Thyroid gland (tissue), 4 donors: ENCODE results near the gene NUDT16L1.
A peak's percentile ranks its signal among the peaks of the same experiment; 100 is the strongest.

Experiments used
- POLR2A ChIP-seq, 2 donors: fragments of 450-650 bp; IDR thresholded peaks; one replicate each; pipeline ENCODE4 v1.6.1; 2017; ENCODE audit warnings: antibody characterized with exemption in 2 of 2, mild to moderate bottlenecking in 2 of 2, moderate library complexity in 1 of 2
- TF ChIP-seq, protein P1 (sequence below), 6 experiments: fragments of 200-600 bp in 3 of 6; fragments of 450-650 bp in 3 of 6; sonication (generic) in 3 of 6; IDR thresholded peaks; one replicate each; pipeline ENCODE4 v1.5.1; 2016 to 2019; ENCODE audit warnings: antibody characterized with exemption in 6 of 6, mild to moderate bottlenecking in 2 of 6, inconsistent platforms in 1 of 6, moderate library complexity in 1 of 6

DNA sequence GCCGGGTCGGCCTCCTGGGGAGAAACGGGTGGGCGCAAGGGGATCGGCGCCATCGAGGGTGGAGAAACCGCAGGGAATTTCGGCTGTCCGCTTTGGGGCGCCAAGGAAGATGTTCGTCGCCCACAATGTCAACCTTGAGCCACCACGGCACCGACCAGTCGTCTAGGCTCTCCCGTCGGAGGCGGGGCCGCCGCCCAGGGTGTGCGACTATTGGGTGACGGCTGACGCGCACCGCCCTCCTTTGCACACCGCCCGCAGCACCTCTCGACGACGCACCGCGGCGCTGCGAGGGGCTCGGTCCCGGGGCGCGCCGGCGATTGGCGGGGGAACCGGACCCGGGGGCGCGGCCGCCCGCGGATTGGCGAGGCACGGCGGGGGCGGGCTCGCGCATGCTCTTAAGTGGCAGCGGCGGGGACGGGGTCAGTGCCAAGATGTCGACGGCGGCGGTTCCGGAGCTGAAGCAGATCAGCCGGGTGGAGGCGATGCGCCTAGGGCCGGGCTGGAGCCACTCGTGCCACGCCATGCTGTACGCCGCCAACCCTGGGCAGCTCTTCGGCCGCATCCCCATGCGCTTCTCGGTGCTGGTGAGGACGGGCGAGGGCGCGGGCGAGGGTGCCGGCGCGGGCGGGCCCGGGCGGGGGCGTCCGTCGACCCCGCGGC is at the start of gene NUDT16L1:
- TF ChIP-seq, protein P1, sequence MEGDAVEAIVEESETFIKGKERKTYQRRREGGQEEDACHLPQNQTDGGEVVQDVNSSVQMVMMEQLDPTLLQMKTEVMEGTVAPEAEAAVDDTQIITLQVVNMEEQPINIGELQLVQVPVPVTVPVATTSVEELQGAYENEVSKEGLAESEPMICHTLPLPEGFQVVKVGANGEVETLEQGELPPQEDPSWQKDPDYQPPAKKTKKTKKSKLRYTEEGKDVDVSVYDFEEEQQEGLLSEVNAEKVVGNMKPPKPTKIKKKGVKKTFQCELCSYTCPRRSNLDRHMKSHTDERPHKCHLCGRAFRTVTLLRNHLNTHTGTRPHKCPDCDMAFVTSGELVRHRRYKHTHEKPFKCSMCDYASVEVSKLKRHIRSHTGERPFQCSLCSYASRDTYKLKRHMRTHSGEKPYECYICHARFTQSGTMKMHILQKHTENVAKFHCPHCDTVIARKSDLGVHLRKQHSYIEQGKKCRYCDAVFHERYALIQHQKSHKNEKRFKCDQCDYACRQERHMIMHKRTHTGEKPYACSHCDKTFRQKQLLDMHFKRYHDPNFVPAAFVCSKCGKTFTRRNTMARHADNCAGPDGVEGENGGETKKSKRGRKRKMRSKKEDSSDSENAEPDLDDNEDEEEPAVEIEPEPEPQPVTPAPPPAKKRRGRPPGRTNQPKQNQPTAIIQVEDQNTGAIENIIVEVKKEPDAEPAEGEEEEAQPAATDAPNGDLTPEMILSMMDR (IDR thresholded peaks at IDR 0.05) = peak in 3 of 6 experiments; percentile 4 to 44 (median 29)
- peak in 1 of 2 donors; percentile 92 for TF ChIP-seq POLR2A (IDR thresholded peaks at IDR 0.05)
